GM18505 (cell line): ENCODE data around the gene SELENBP1.

ENCODE experiments used
- ATAC-seq: cut with Tn5 transposase; IDR thresholded peaks from one replicate; pipeline ENCODE4 v1.9.1; 2021; ENCODE audit not compliant: unreplicated experiment
- POLR2A ChIP-seq: IDR thresholded peaks from 4 replicates; pipeline ENCODE4 v1.6.1; 2011; ENCODE audit warnings: borderline replicate concordance; ENCODE audit not compliant: insufficient read depth, insufficient read length; ENCODE audit errors: extremely low read depth

Gene SELENBP1

DNA sequence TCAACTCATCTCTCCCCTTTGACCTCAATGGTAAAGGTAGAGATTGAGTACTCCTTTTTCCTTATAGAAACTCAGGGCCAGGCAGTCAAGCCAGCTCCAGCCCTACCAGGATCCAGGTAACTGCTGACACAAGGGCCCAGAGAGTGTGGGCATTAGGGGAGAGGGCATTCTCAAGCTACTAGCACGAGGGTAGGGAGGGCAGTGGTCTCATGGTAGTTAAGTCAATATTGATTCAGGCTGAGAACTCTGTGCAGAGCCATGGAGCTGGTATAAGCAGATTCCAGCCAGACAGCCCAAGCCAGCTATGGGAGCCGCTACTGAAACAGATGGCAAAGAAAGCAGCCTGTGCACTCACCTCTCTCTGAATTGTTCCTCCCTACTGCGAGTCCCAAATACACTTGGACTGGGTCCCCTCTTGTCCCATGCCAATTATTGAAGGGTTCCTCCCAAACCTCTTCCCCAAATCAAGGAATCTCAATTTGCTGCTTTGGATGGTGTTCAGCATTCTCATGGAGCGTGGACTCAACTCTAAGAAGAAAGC, 48.0 kb downstream of the SELENBP1 start:
- no peak for ATAC-seq
- no peak for TF ChIP-seq POLR2A

DNA sequence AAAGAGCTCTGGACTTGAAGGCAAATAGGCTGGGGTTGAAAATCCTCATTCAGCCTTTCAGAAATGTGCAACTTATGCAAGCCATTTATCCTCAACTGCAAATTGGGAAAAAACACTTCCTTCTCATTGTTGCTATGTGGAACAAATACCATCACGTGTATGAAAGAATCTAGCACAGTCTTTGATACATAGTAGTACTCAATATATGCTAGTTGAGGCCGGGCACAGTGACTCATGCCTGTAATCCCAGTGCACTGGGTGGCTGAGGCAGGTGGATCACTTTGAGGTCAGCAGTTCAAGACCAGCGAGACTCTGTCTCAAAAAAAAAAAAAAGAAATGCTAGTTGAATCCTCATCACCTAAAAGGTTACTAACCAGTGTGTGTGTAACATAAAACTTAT, 53.5 kb downstream of the SELENBP1 start:
- no peak for TF ChIP-seq POLR2A
- no peak for ATAC-seq

DNA sequence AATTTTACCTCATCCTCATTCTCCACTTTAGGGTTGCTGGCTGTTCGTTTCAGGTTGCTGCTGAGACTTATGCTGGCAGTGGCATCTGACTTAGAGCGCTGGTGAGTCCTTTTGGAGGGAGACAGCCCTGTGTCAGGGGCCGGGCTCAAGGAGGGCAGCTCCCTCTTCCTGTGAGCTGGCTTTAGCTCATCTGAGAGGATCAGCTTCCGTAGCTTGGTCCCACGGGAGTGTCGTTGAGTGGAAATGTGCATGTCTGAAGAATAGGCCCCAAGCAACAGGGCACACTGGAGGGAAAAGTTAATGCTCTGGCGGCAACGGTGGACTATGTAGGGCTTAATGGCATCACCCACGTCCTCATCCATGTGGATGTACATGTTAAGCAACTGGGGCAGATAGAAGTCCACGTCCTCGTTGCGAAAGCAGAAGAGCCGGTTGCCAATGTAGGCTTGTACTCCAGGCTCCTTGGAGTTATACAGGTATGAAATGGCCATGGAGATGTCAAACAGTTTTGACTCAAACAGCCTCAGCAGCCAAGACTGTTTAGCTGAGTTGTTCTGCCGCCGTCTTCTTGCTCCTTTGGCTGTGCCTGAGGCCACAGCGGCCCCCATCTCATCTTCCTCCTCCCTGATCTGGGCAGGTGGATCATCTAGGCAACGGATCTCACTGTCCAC, 56.8 kb downstream of the SELENBP1 start:
- TF ChIP-seq POLR2A: no peak
- no peak for ATAC-seq
